Measurements from ENCODE around the gene MAML2.

- TF ChIP-seq EZH2 (IDR thresholded peaks at IDR 0.05; ENCODE audit: borderline replicate concordance, low read depth, low read length, severe bottlenecking): no peak
- no peak for TF ChIP-seq CTCF (IDR thresholded peaks at IDR 0.05; ENCODE audit: borderline replicate concordance, extremely low read depth, low read length, poor library complexity, severe bottlenecking)
These were observed 328.8 kb downstream of the MAML2 start for GRCh38 chr11:96014217-96014616.

Measured in DND-41 (cell line).